Effector memory CD4-positive, alpha-beta T cell (primary cell): ENCODE measurements around the gene PIP4K2A.

ENCODE experiments used
- DNase-seq, 3 donors: peaks; one replicate each; pipeline ENCODE4 v3.0.0-alpha.2; 2020
- H3K27ac ChIP-seq: 2 replicates; pipeline ENCODE4 v1.7.0; 2013; ENCODE audit warnings: mild to moderate bottlenecking, low read length, moderate library complexity; ENCODE audit not compliant: insufficient read depth, poor library complexity, severe bottlenecking
- H3K27me3 ChIP-seq: replicated peaks from 2 replicates; pipeline ENCODE4 v1.7.0; 2013; ENCODE audit warnings: mild to moderate bottlenecking, low read length; ENCODE audit not compliant: insufficient read depth, control insufficient read depth, poor library complexity, severe bottlenecking
- H3K36me3 ChIP-seq: 2 replicates; pipeline ENCODE4 v1.7.0; 2013; ENCODE audit warnings: mild to moderate bottlenecking, low read length, moderate library complexity; ENCODE audit not compliant: control insufficient read depth, insufficient read depth
- H3K4me1 ChIP-seq: 2 replicates; pipeline ENCODE4 v1.7.0; 2013; ENCODE audit warnings: low read length, mild to moderate bottlenecking; ENCODE audit not compliant: control insufficient read depth, insufficient read depth, poor library complexity, severe bottlenecking
- H3K4me3 ChIP-seq: 2 replicates; pipeline ENCODE4 v1.7.0; 2013; ENCODE audit warnings: low read length, low read depth, mild to moderate bottlenecking; ENCODE audit not compliant: insufficient read depth, poor library complexity, severe bottlenecking
- H3K9me3 ChIP-seq: 2 replicates; pipeline ENCODE4 v1.7.0; 2013; ENCODE audit warnings: mild to moderate bottlenecking, low read length, moderate library complexity; ENCODE audit not compliant: control insufficient read depth

PIP4K2A gene

DNA sequence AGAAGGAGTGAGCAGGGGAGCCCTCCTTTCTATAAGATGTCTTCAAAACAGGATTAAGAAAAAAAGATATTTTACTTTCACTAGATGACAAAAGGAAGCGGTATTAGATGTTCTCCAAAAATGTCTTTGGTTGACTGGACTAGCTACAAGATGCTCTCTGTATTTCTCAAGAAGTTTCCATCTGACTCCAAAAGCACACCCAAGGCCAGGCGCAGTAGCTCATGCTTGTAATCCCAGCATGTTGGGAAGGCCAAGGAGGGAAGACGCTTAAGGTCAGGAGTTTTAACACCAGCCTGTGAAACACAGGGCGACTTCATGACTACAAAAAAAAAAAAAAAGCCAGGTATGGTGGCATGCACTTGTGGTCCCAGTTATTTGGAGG is 84.5 kb downstream of the PIP4K2A start:
- Histone ChIP-seq H3K4me3 (peak overlapping the region; percentile 38), H3K4me1 (peaks cover 64% of the 10 kb centered on the region), H3K9me3 (no peaks in the 10 kb centered on the region), H3K27me3 (no peaks in the 10 kb centered on the region), H3K27ac (peak overlapping the region; percentile 76), H3K36me3 (no peaks in the 10 kb centered on the region)
- no peak for DNase-seq

DNA sequence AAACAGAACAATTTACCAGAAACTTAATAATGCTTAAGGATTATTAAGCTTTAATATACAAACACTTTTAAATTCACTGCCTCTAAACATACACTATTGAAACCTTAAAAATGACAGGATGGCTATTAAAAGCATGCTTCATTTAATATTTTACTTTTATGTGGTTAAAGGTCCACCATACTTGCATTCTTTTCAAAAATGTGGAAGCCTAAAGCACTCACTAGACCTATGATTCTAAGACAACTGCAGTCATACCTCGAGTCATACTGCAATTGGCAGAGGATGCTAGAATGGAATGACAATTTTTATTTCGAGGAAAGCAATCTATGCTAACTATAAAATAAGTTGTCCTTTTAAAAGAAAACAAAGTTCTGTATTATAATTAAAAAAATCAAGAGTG is 85.3 kb downstream of the PIP4K2A start:
- H3K27ac ChIP-seq, result peak overlapping the region; percentile 76
- H3K4me3 ChIP-seq, result no peak overlapping the region
- H3K9me3 ChIP-seq, result no peaks in the 10 kb centered on the region
- peaks cover 69% of the 10 kb centered on the region for H3K4me1 ChIP-seq
- H3K36me3 ChIP-seq, result no peaks in the 10 kb centered on the region
- no peaks in the 10 kb centered on the region for H3K27me3 ChIP-seq
- no peak for DNase-seq

DNA sequence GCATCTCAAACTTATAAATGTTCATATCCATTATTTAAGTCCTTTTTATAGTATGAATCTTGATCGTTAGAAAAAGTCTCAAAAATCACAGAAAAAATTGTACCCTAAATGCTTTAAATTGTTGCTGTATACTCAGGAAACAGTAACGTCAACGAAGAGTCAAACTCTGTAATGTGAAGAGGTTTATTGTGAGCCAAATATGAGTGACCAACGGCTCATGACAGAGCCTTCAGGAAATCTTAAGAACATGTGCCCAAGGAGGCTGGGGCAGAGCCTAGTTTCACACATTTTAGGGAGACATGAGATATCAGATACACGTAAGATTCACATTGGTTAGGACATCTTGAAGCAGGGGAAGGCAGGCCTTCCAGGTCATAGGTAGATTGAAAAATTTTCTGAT is 86.1 kb downstream of the PIP4K2A start:
- H3K4me1 ChIP-seq, result peaks cover 71% of the 10 kb centered on the region
- H3K36me3 ChIP-seq, result no peaks in the 10 kb centered on the region
- no peaks in the 10 kb centered on the region for H3K9me3 ChIP-seq
- no peak for DNase-seq
- no peak overlapping the region for H3K4me3 ChIP-seq
- H3K27me3 ChIP-seq, result no peaks in the 10 kb centered on the region
- H3K27ac ChIP-seq, result peak overlapping the region; percentile 76

DNA sequence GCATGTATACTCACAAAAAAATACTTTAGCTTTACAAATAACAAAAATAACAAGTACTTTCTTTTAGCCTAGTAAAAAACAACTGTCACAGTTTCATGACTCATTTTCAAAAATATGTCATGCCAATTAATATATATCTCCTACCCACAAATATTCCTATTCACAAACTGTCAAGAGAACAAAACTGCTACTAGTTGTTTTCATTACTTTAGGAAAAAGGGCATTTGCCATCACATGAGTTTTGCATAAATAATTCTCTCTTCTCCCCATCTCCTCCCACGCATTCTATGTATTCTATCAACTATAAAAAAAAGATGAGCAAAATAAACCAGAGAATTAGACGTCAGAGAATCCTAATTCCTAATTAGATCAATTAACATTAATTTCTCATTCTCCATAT is 87.6 kb downstream of the PIP4K2A start:
- no peaks in the 10 kb centered on the region for H3K9me3 ChIP-seq
- H3K4me3 ChIP-seq, result no peak overlapping the region
- no peaks in the 10 kb centered on the region for H3K27me3 ChIP-seq
- H3K4me1 ChIP-seq, result peaks cover 72% of the 10 kb centered on the region
- DNase-seq, result no peak
- H3K27ac ChIP-seq, result peak overlapping the region; percentile 61
- H3K36me3 ChIP-seq, result no peaks in the 10 kb centered on the region

DNA sequence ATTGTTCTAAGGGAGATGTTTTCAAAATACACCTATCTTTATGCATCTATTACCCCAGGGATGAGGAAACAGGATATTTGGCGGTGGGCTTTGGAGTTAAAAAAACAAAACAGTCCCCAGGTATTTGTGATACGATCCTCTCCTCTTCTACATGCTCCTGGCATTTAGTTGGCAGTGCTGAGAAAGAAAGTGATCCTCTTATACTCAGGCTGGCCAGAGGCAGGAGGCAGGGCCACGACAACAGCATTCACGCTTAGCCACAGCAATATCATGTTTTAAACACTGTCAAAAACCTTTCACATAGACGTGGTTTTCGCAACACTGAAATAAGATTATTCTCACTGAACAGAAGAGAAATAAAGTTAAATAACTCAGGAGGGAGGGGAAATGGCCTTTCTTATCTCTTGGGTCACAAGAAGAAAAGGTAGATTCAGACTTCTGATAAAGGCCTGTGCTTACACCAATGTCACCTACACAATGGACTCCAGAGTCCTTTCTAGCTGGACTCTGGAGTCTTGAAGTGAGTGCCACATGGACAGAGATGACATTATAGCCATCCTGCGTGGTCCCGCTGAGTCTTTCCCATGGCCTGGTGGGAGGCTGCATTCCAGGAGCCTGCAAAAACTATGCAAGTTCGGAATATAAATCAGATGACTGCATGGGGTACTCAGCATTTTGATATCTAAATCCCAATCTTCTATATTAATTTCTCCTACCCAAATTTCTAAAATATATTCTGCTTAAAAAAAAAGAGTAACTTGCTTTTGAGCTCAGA is 88.7 kb downstream of the PIP4K2A start:
- Histone ChIP-seq H3K4me1 (peaks cover 68% of the 10 kb centered on the region), H3K27me3 (no peaks in the 10 kb centered on the region), H3K36me3 (no peaks in the 10 kb centered on the region), H3K9me3 (no peaks in the 10 kb centered on the region), H3K27ac (peak overlapping the region; percentile 61), H3K4me3 (no peak overlapping the region)
- DNase-seq, result no peak

DNA sequence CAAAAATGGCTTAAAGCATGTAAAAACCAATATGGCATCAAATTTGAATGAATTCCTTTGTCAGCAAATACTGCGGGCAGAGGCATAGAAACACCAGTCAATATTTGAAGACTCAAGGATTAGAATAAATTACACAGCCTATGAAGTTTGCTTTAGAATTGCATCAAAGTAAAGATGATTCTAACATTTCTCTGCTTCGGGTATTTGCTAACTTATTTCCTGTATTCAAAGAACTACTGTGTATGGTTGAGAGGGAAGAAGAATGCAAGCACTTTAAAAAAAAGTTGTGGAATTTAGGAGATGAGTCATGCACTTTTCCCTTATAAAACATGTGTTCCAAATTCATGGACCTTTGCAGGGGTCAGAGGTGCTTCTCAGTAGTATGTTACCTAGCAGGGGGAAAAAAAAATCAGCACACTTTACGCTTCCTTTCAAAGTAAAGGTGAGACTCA is 90.1 kb downstream of the PIP4K2A start:
- Histone ChIP-seq H3K36me3 (no peaks in the 10 kb centered on the region), H3K4me1 (peaks cover 72% of the 10 kb centered on the region), H3K27me3 (no peaks in the 10 kb centered on the region), H3K27ac (peak overlapping the region; percentile 61), H3K4me3 (no peak overlapping the region), H3K9me3 (no peaks in the 10 kb centered on the region)
- no peak for DNase-seq

DNA sequence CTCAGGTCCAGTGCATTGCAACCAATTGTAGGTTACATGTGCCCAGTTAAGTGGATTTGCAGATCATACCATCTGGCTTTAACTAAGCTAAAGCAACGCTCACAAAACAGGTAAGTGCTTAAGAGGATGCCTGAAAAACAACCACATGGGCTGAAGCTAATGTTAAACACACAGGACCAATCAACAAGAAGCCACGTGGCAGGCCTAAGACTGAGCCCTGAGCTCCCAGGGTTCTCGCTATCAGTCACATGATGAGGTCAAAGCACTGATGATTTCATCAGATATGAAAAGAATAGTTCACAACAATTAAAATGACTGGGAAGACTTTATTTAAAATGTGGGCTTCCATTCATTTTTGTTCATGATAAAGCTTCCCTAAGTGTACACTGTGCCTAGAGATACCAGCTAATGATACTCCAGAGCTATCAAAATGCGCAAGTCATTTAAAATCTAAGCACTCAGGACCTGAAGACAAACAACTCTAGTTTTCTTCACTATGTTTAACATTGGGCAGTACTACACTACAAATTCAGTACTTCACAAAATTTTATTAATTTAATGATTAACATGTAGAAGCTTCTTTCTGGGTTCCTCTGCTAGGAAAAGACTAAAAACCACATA is 90.6 kb downstream of the PIP4K2A start:
- H3K4me1 ChIP-seq, result peaks cover 66% of the 10 kb centered on the region
- H3K36me3 ChIP-seq, result no peaks in the 10 kb centered on the region
- H3K27me3 ChIP-seq, result no peaks in the 10 kb centered on the region
- no peak for DNase-seq
- no peaks in the 10 kb centered on the region for H3K9me3 ChIP-seq
- H3K27ac ChIP-seq, result peak overlapping the region; percentile 61
- H3K4me3 ChIP-seq, result no peak overlapping the region

DNA sequence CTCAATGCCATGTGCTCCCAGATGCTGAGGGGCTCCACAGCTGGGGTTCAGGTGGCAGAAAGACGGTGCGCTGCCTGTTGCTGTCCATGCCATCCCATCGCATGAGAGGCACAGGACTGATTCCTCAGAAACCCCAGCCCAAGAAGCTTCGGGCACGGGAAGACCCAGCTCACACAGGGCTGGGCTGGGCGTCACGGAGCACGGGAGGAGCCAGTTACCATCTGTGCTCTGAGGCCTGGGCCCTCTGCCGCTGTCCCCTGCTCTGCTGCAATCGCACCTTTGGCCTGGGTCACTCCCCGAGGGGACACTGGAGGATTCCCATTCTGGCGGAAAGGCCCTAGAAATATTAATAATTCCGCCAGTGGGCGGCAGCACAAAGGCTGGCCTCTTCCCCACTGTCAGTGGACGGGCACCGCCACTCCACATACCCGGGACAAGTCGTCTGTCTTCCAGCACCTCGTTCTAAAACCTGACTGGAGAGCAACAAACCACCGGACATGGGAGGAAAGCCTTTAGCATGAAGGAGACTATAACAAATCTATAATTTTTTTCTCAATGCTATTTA is 92.1 kb downstream of the PIP4K2A start:
- Histone ChIP-seq H3K27me3 (no peaks in the 10 kb centered on the region), H3K4me3 (no peak overlapping the region), H3K27ac (no peak overlapping the region), H3K4me1 (peaks cover 69% of the 10 kb centered on the region), H3K9me3 (no peaks in the 10 kb centered on the region), H3K36me3 (no peaks in the 10 kb centered on the region)
- DNase-seq, result no peak

DNA sequence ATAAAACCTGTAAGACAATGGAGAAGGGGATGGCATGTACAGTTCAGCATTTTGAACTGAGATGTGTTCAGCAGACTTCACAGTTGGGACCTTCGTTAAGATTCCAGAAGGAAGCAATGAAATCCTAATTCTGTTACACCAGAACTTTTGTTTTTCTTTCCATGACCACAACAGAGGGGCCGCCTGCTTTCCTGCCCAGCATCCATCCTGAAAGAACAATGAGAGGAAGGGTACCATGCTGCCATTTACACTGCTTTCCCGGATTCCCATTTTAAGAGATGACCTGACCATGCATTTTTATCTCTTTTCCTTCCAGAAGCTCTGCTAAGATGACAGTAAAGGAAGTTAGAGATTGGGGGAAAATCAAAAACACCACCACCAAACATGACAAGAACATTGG is 92.7 kb downstream of the PIP4K2A start:
- H3K9me3 ChIP-seq, result no peaks in the 10 kb centered on the region
- no peaks in the 10 kb centered on the region for H3K27me3 ChIP-seq
- peaks cover 69% of the 10 kb centered on the region for H3K4me1 ChIP-seq
- H3K36me3 ChIP-seq, result no peaks in the 10 kb centered on the region
- no peak for DNase-seq
- H3K27ac ChIP-seq, result peak overlapping the region; percentile 31
- H3K4me3 ChIP-seq, result no peak overlapping the region

DNA sequence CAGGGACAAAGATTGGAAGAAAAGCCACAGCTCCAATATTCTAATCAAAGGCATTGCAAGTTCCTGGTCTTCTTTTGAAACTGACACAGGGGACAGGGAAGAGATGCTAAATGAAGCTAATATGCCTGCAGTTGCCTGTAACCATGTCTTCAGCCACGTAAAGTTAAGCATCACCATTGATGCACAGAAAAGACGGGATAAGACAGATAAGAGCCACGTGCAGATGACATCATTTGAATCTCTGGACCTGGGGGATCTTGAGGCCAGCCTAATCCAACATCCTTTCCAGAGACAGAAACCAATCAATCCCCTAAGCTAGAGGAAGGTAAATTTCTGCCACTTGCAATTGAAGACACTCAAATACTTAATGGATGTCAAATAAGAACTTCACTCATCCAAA is 93.4 kb downstream of the PIP4K2A start:
- H3K36me3 ChIP-seq, result no peaks in the 10 kb centered on the region
- H3K27me3 ChIP-seq, result no peaks in the 10 kb centered on the region
- no peaks in the 10 kb centered on the region for H3K9me3 ChIP-seq
- no peak for DNase-seq
- H3K27ac ChIP-seq, result peak overlapping the region; percentile 31
- H3K4me3 ChIP-seq, result no peak overlapping the region
- H3K4me1 ChIP-seq, result peaks cover 72% of the 10 kb centered on the region
